SHP77 treated with DMSO at 0.1 percent for 48 hours (cell line): ENCODE results near the gene ADAP2.
"Not testable (repeated sequence)": the region's sequence is repeated elsewhere in the genome, so short reads cannot be mapped to it uniquely, and the experiment has no call there.

Experiments
- DNase-seq: peaks from one replicate; lab custom pipeline; 2025; lab: John Stamatoyannopoulos, UW

The ADAP2 gene

GRCh38 chr17:30929861-30930260 lies 8.1 kb downstream of the ADAP2 start:
- not testable (repeated sequence) for DNase-seq

GRCh38 chr17:30930495-30930894 lies 8.8 kb downstream of the ADAP2 start:
- DNase-seq: no peak

- DNase-seq: not testable (repeated sequence)
These were observed 9.8 kb downstream of the ADAP2 start for GRCh38 chr17:30931582-30931981.

- no peak for DNase-seq
These were observed 12.2 kb downstream of the ADAP2 start for GRCh38 chr17:30933966-30934365.

GRCh38 chr17:30939051-30939689 lies 17.4 kb downstream of the ADAP2 start:
- DNase-seq: no peak

GRCh38 chr17:30942308-30943079 lies 20.7 kb downstream of the ADAP2 start:
- DNase-seq: no peak

GRCh38 chr17:30947796-30948195 lies 26.1 kb downstream of the ADAP2 start:
- no peak for DNase-seq

- no peak for DNase-seq
These were observed 28.4 kb downstream of the ADAP2 start for GRCh38 chr17:30950189-30950588.

GRCh38 chr17:30950669-30951399 lies 29.1 kb downstream of the ADAP2 start:
- peak; percentile 37 for DNase-seq

- DNase-seq: no peak
These were observed 31.1 kb downstream of the ADAP2 start for GRCh38 chr17:30952638-30953393.

GRCh38 chr17:30954046-30954830 lies 32.5 kb downstream of the ADAP2 start:
- DNase-seq: no peak

- no peak for DNase-seq
These were observed 35.1 kb downstream of the ADAP2 start for GRCh38 chr17:30956764-30957374.

GRCh38 chr17:30957741-30958140 lies 36.0 kb downstream of the ADAP2 start:
- DNase-seq: peak; percentile 43

- no peak for DNase-seq
These were observed 36.4 kb downstream of the ADAP2 start for GRCh38 chr17:30958187-30958586.

- no peak for DNase-seq
These were observed 39.8 kb downstream of the ADAP2 start for GRCh38 chr17:30961209-30962188.

- not testable (repeated sequence) for DNase-seq
These were observed 42.6 kb downstream of the ADAP2 start for GRCh38 chr17:30964312-30964711.

- no peak for DNase-seq
These were observed 43.1 kb downstream of the ADAP2 start for GRCh38 chr17:30964876-30965275.

- no peak for DNase-seq
These were observed 43.9 kb downstream of the ADAP2 start for GRCh38 chr17:30965686-30966085.

- DNase-seq: not testable (repeated sequence)
These were observed 46.2 kb downstream of the ADAP2 start for GRCh38 chr17:30967911-30968310.
